HepG2 (cell line): Measurements from ENCODE around the gene ESR1. TPM values are rescaled to one million over a fixed set of nuclear protein-coding genes. Genes with fewer than 3 reads are reported as not detected.

Experiments
- ATAC-seq: fragments of 200-7000 bp; cut with Tn5 transposase; 3 replicates; pipeline ENCODE4 v1.9.1; 2020; ENCODE audit warnings: mild to moderate bottlenecking, moderate library complexity
- BruUV-seq: library from RNA; stranded (reverse); fragments of 400-500 nt; replicated peaks from 2 replicates; lab custom pipeline; 2021; lab: Mats Ljungman, UMichigan
- CTCF ChIA-PET: fragments of 300-600 bp; formaldehyde crosslinking; extraction: SDS; loops from one replicate; lab custom pipeline; 2021; ENCODE audit warnings: low total read pairs, inconsistent platforms, low intra/inter-chr PET ratio; lab: Yijun Ruan, JAX
- POLR2A ChIA-PET: fragments of 350-600 bp; sonication (Branson Sonifier 250); formaldehyde crosslinking; loops from one replicate; lab custom pipeline; 2020; ENCODE audit warnings: antibody characterized with exemption, inconsistent platforms; lab: Yijun Ruan, JAX
- DNase-seq: peaks from one replicate; pipeline ENCODE4 v3.0.0-alpha.2; 2015; ENCODE audit warnings: low spot score
- FAIRE-seq: peaks from 3 replicates; lab custom pipeline; 2011; peaks lifted over from hg19 to GRCh38; lab: Jason Lieb, UNC
- H2AFZ ChIP-seq: one replicate; pipeline ENCODE4 v1.6.1; 2011; ENCODE audit warnings: low read length, inconsistent platforms
- H3K27ac ChIP-seq: fragments of 300-600 bp; 3 replicates; pipeline ENCODE4 v1.8.0; 2011; ENCODE audit warnings: mixed run types, mild to moderate bottlenecking, mixed read lengths, low read length, inconsistent platforms; ENCODE audit not compliant: insufficient read depth; ENCODE audit errors: extremely low read length
- H3K27me3 ChIP-seq, 2 experiments: fragments of 200-600 bp in 1 of 2; 2 replicates in 1 of 2; 3 replicates in 1 of 2; pipeline versions ENCODE4 v1.6.0 to v1.8.0; 2011; ENCODE audit warnings: low read length in 2 of 2, mild to moderate bottlenecking in 2 of 2, moderate library complexity in 2 of 2, inconsistent platforms in 1 of 2; ENCODE audit not compliant: insufficient read depth in 2 of 2, control insufficient read depth in 1 of 2
- H3K36me3 ChIP-seq, 2 experiments: fragments of 200-600 bp in 1 of 2; replicated peaks in 1 of 2; 2 replicates in 1 of 2; 3 replicates in 1 of 2; pipeline versions ENCODE4 v1.5.1 to v1.8.0; 2011; ENCODE audit warnings: low read length in 2 of 2, inconsistent platforms in 1 of 2; ENCODE audit not compliant: insufficient read depth in 2 of 2, control insufficient read depth in 1 of 2
- H3K4me1 ChIP-seq: 2 replicates; pipeline ENCODE4 v1.5.1; 2012; ENCODE audit warnings: low read length, inconsistent platforms; ENCODE audit not compliant: insufficient read depth
- H3K4me2 ChIP-seq: 2 replicates; pipeline ENCODE4 v1.6.0; 2011; ENCODE audit warnings: low read depth, low read length, inconsistent platforms
- H3K4me3 ChIP-seq, 3 experiments: fragments of 200-600 bp in 1 of 3; sonication (generic), shearing (Covaris generic) in 1 of 3; replicated peaks in 1 of 3; 2 replicates each; pipeline ENCODE4 v1.5.1; 2011 to 2016; ENCODE audit warnings: low read length in 3 of 3, inconsistent platforms in 2 of 3, low read depth in 2 of 3, mild to moderate bottlenecking in 2 of 3, control low read depth in 1 of 3, mixed read lengths in 1 of 3; ENCODE audit not compliant: insufficient read depth in 1 of 3
- H3K79me2 ChIP-seq: one replicate; pipeline ENCODE4 v1.6.1; 2011; ENCODE audit warnings: low read length, inconsistent platforms; ENCODE audit not compliant: insufficient read depth
- H3K9ac ChIP-seq: 2 replicates; pipeline ENCODE4 v1.6.0; 2011; ENCODE audit warnings: mild to moderate bottlenecking, low read depth, low read length, inconsistent platforms; ENCODE audit not compliant: insufficient read depth
- H3K9me3 ChIP-seq: 2 replicates; pipeline ENCODE4 v1.5.1; 2012; ENCODE audit warnings: mild to moderate bottlenecking, low read length
- H4K20me1 ChIP-seq: 2 replicates; pipeline ENCODE4 v1.6.0; 2011; ENCODE audit warnings: inconsistent platforms, mild to moderate bottlenecking, low read length, moderate library complexity; ENCODE audit not compliant: insufficient read depth
- AGO2 ChIP-seq: fragments of 200-400 bp; formaldehyde crosslinking; optimal IDR thresholded peaks from 2 replicates; pipeline ENCODE3; 2017; ENCODE audit warnings: mild to moderate bottlenecking, low read depth, low read length, moderate library complexity
- DDIT3 ChIP-seq: sonication (generic); formaldehyde crosslinking; IDR thresholded peaks from 2 replicates; pipeline ENCODE4 v1.4.0; 2020; ENCODE audit warnings: mild to moderate bottlenecking, missing genetic modification reagents
- FOSL1 ChIP-seq: sonication (generic); formaldehyde crosslinking; IDR thresholded peaks from 2 replicates; pipeline ENCODE4 v1.9.0; 2021; ENCODE audit warnings: missing genetic modification reagents, borderline replicate concordance
- FOXO1 ChIP-seq: sonication (generic); formaldehyde crosslinking; IDR thresholded peaks from 2 replicates; pipeline ENCODE4 v1.4.0; 2020; ENCODE audit warnings: missing genetic modification reagents
- HIC2 ChIP-seq: sonication (generic); formaldehyde crosslinking; IDR thresholded peaks from 2 replicates; pipeline ENCODE4 v1.9.0; 2022; ENCODE audit warnings: low read depth, missing genetic modification reagents
- MTF1 ChIP-seq: sonication (generic); formaldehyde crosslinking; IDR thresholded peaks from 2 replicates; pipeline ENCODE4 v1.5.0; 2020; ENCODE audit warnings: missing genetic modification reagents
- SNAPC5 ChIP-seq: sonication (generic); formaldehyde crosslinking; IDR thresholded peaks from 2 replicates; pipeline ENCODE4 v1.8.1; 2023; ENCODE audit warnings: mild to moderate bottlenecking, missing genetic modification reagents, borderline replicate concordance
- TCF7L2 ChIP-seq: IDR thresholded peaks from 2 replicates; pipeline ENCODE4 v1.6.1; 2011; ENCODE audit warnings: mild to moderate bottlenecking, low read depth, low read length, moderate library complexity
- THYN1 ChIP-seq: sonication (generic); formaldehyde crosslinking; IDR thresholded peaks from 2 replicates; pipeline ENCODE4 v1.8.1; 2023; ENCODE audit warnings: low read depth, mild to moderate bottlenecking, moderate library complexity, missing genetic modification reagents, borderline replicate concordance
- TOE1 ChIP-seq: sonication (generic); formaldehyde crosslinking; IDR thresholded peaks from 2 replicates; pipeline ENCODE4 v1.4.0; 2020; ENCODE audit warnings: mild to moderate bottlenecking, missing genetic modification reagents
- ZNF205 ChIP-seq: IDR thresholded peaks from 2 replicates; pipeline ENCODE4 v1.6.1; 2018; ENCODE audit warnings: missing biosample characterization, missing genetic modification reagents
- ZNF3 ChIP-seq: IDR thresholded peaks from 2 replicates; pipeline ENCODE4 v1.7.0; 2017; ENCODE audit warnings: inconsistent platforms
- ZNF382 ChIP-seq: sonication (generic); formaldehyde crosslinking; IDR thresholded peaks from 2 replicates; pipeline ENCODE4 v1.5.0; 2020; ENCODE audit warnings: missing genetic modification reagents, mild to moderate bottlenecking, borderline replicate concordance
- ZNF552 ChIP-seq: sonication (generic); formaldehyde crosslinking; IDR thresholded peaks from 2 replicates; pipeline ENCODE4 v1.9.0; 2022; ENCODE audit warnings: missing genetic modification reagents, mild to moderate bottlenecking, borderline replicate concordance
- ZNF570 ChIP-seq: sonication (generic); formaldehyde crosslinking; IDR thresholded peaks from 2 replicates; pipeline ENCODE4 v1.4.0; 2020; ENCODE audit warnings: mild to moderate bottlenecking, missing genetic modification reagents, borderline replicate concordance
- ZNF660 ChIP-seq: sonication (generic); formaldehyde crosslinking; IDR thresholded peaks from 2 replicates; pipeline ENCODE4 v1.5.1; 2020; ENCODE audit warnings: mild to moderate bottlenecking, low read depth, missing genetic modification reagents, borderline replicate concordance
- ZNF678 ChIP-seq: sonication (generic); formaldehyde crosslinking; IDR thresholded peaks from 2 replicates; pipeline ENCODE4 v1.4.0; 2020; ENCODE audit warnings: mild to moderate bottlenecking, missing genetic modification reagents
- ZNF841 ChIP-seq: sonication (generic); formaldehyde crosslinking; IDR thresholded peaks from 2 replicates; pipeline ENCODE4 v1.8.1; 2023; ENCODE audit warnings: missing genetic modification reagents, borderline replicate concordance
- WGBS: methylation state at CpG from one replicate; pipeline ENCODE4 v1.1.6; 2017; ENCODE audit warnings: low lambda C conversion rate; 5-methylcytosine and 5-hydroxymethylcytosine counted together
- in situ Hi-C: cut with HindIII; loops from 2 replicates; pipeline ENCODE4 v1.10.0; 2017; ENCODE audit warnings: low pct_unique_long_range_greater_than_20kb; ENCODE audit not compliant: extremely low pct_ligation_motif_present
- intact Hi-C: fragments of 100-400 bp; cut with micrococcal nuclease; formaldehyde crosslinking; loops from one replicate; pipeline ENCODE4 v1.10.0; 2022; ENCODE audit not compliant: unreplicated experiment
- polyA plus RNA-seq, 8 experiments: library from polyadenylated mRNA; depleted of rRNA in 3 of 8; stranded (reverse) in 7 of 8; unstranded in 1 of 8; fragments of >200 nt; fragmentation: Illumina TruSeq in 4 of 8; extraction: Trizol in 4 of 8; gene quantifications; 2 replicates each; pipeline versions ENCODE4 v1.2.1 to v1.2.3, GENCODE V29; 2011 to 2016; ENCODE audit warnings: low read depth in 4 of 8, missing spikeins in 1 of 8, mixed read lengths in 1 of 8; ENCODE audit not compliant: insufficient read depth in 1 of 8
- total RNA-seq, 5 experiments: library from RNA; depleted of rRNA; stranded (reverse); fragments of >200 nt; fragmentation: Illumina TruSeq; extraction: Trizol; gene quantifications; 2 replicates each; pipeline ENCODE4 v1.2.3, GENCODE V29; 2016; ENCODE audit warnings: low read depth in 1 of 5
- TF ChIP-seq, protein P1 (sequence below): sonication (generic); IDR thresholded peaks from 2 replicates; pipeline ENCODE4 v1.6.1; 2016; ENCODE audit warnings: low read depth, borderline replicate concordance

The ESR1 gene
- total and polyA plus RNA-seq, 2 of the 13 experiments (the other 11 are each of a cell fraction or from before 2014, with no cell fraction given) = not detected

DNA sequence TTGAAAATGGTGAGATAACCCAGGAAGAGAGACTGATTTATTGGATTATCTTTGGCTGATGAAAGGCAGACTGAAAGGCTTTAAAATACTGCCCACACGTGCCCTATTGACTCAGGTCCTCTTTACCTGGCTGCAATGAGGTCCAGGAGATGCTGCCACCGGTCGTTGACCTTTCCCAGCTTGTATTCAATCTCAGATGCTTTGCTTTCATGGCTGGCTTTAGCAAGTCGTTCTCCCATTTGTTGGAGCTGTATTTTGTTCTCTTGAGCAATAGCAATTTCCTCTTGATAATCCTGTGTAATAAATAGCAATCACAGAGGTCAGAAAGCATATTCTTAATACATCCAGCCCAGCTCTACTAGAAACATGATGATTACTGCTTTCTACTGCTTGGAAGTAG, 368.8 kb downstream of the ESR1 start:
- Histone ChIP-seq H3K27me3 (no peaks in the 10 kb centered on the region), H3K9ac (no peak overlapping the region), H4K20me1 (no peaks in the 10 kb centered on the region), H3K79me2 (no peaks in the 10 kb centered on the region), H3K4me2 (no peak overlapping the region), H3K4me3 (no peak overlapping the region), H3K9me3 (no peaks in the 10 kb centered on the region), H3K4me1 (peaks cover 12% of the 10 kb centered on the region), H3K27ac (no peak overlapping the region), H2AFZ (no peak overlapping the region), H3K36me3 (peaks cover 0 to 3% of the 10 kb centered on the region in 2 experiments; a peak in 1 of 5 replicates)
- POLR2A ChIA-PET = no interaction called here
- ATAC-seq (no peak), DNase-seq (no peak), FAIRE-seq (no peak)
- CTCF ChIA-PET = no interaction called here
- in situ Hi-C loops = no loop called here
- intact Hi-C loops = no loop called here
- BruUV-seq = no TSS peak
- WGBS = 66% methylated on average over 4 of the region's 4 CpGs
- TF ChIP-seq SNAPC5 (CRISPR knock-in tag) = no peak
- no peak for TF ChIP-seq FOSL1 (CRISPR knock-in tag)
- TF ChIP-seq, protein P1, sequence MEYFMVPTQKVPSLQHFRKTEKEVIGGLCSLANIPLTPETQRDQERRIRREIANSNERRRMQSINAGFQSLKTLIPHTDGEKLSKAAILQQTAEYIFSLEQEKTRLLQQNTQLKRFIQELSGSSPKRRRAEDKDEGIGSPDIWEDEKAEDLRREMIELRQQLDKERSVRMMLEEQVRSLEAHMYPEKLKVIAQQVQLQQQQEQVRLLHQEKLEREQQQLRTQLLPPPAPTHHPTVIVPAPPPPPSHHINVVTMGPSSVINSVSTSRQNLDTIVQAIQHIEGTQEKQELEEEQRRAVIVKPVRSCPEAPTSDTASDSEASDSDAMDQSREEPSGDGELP = no peak
- TF ChIP-seq FOXO1 = no peak
- no peak for TF ChIP-seq TOE1 (CRISPR knock-in tag)
- no peak for TF ChIP-seq ZNF552
- TF ChIP-seq HIC2 (CRISPR knock-in tag) = no peak
- TF ChIP-seq TCF7L2 = no peak
- no peak for TF ChIP-seq ZNF3 (CRISPR knock-in tag)
- TF ChIP-seq ZNF382 (CRISPR knock-in tag) = no peak
- TF ChIP-seq ZNF841 (CRISPR knock-in tag) = no peak
- TF ChIP-seq DDIT3 (CRISPR knock-in tag) = no peak
- no peak for TF ChIP-seq AGO2
- TF ChIP-seq MTF1 = no peak
- TF ChIP-seq ZNF678 (CRISPR knock-in tag) = no peak
- TF ChIP-seq ZNF660 (CRISPR knock-in tag) = no peak
- TF ChIP-seq ZNF570 (CRISPR knock-in tag) = no peak
- no peak for TF ChIP-seq ZNF205 (CRISPR knock-in tag)
- no peak for TF ChIP-seq THYN1 (CRISPR knock-in tag)
